ENCODE results near the gene INTS2. TPM values are rescaled to one million over a fixed set of nuclear protein-coding genes. Genes with fewer than 3 reads are reported as not detected.

Gene INTS2
- polyA plus RNA-seq, 1 of the 3 experiments (the other 2 are of a cell fraction), result 6.7 TPM

DNA sequence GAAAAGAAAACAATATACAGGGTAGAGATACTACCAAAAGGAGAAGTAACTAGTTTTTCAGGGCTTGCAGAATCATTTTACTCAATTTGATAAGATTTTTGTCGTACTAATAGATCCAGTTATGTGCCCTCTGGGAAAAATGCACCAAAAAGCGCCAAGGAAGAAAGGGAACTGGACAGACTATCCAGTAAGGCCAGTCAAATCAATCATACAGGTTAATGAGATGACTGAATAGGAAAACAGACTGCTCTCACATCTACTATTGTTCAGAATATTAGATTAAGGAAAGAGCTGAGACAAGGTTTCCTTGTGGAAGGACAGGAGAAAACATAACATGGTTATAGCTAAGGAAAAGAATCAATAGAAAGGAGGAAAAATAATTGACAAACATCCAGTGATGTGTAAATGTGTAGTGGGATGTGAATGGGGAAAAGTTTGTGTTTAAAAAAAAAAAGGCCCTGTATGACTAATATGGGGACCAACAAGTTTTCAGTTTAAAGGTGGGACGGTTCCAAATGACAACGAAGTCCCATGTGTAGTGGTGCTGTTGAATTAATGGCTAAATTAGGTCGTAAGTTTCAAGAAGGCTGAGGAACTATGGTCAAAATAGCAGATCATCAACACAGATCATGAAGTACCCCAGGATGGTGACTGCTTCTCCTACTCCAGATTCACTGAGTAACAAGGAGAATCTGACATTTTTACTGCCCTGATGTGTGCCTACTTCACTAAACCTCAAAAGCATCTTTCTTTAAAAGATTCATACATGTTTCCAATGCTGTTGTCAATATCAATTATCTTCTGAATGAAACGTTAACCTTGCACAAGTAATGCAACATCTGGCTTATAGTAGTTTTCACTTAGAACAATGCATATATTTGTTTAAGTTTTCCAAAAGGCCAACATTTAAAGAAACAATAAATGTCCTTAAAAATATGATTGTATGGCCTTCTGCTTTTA is 105.2 kb downstream of the INTS2 start:
- Histone ChIP-seq H3K4me1 (ENCODE audit: control insufficient read depth in 1 of 2, insufficient read depth in 2 of 2, low read depth in 1 of 2, low read length in 1 of 2) (no peaks in the 10 kb centered on the region), H3K4me3 (ENCODE audit: low read depth in 2 of 2, low read length in 1 of 2) (no peak overlapping the region), H3K9ac (no peak overlapping the region), H2AFZ (ENCODE audit: low read depth) (no peak overlapping the region), H3K9me2 (no peaks in the 10 kb centered on the region), H3K4me2 (no peak overlapping the region), H3K27ac (ENCODE audit: low read depth in 2 of 2, low read length in 1 of 2) (peak overlapping the region in 1 of 2 experiments; percentile 5; a peak in 1 of 4 replicates), H3K9me3 (no peaks in the 10 kb centered on the region; the same call in 1 of the 2 replicates), H4K20me1 (ENCODE audit: insufficient read depth) (no peaks in the 10 kb centered on the region), H3K27me3 (ENCODE audit: insufficient read depth) (no peaks in the 10 kb centered on the region), H3F3A (replicated peaks; ENCODE audit: insufficient read depth) (peaks cover under 1% of the 10 kb centered on the region), H3K79me2 (ENCODE audit: insufficient read depth) (peaks cover 36% of the 10 kb centered on the region; the same call in 1 of the 2 replicates), H3K36me3 (replicated peaks in 1 of 2; ENCODE audit: control insufficient read depth in 1 of 2, insufficient read depth in 2 of 2, low read length in 1 of 2) (peaks cover 0 to 50% of the 10 kb centered on the region in 2 experiments)
- WGBS (ENCODE audit: low lambda C conversion rate), result 68% methylated on average over 6 of the region's 6 CpGs
- POLR2A ChIA-PET, result no interaction called here
- DNase-seq, result no peak
- no peak for TF ChIP-seq JUND (IDR thresholded peaks at IDR 0.05)
- TF ChIP-seq, protein P1, sequence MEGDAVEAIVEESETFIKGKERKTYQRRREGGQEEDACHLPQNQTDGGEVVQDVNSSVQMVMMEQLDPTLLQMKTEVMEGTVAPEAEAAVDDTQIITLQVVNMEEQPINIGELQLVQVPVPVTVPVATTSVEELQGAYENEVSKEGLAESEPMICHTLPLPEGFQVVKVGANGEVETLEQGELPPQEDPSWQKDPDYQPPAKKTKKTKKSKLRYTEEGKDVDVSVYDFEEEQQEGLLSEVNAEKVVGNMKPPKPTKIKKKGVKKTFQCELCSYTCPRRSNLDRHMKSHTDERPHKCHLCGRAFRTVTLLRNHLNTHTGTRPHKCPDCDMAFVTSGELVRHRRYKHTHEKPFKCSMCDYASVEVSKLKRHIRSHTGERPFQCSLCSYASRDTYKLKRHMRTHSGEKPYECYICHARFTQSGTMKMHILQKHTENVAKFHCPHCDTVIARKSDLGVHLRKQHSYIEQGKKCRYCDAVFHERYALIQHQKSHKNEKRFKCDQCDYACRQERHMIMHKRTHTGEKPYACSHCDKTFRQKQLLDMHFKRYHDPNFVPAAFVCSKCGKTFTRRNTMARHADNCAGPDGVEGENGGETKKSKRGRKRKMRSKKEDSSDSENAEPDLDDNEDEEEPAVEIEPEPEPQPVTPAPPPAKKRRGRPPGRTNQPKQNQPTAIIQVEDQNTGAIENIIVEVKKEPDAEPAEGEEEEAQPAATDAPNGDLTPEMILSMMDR (IDR thresholded peaks at IDR 0.05), result no peak
- no peak for TF ChIP-seq EP300 (IDR thresholded peaks at IDR 0.05; ENCODE audit: borderline replicate concordance in 1 of 2, low read depth in 1 of 2, low read length in 1 of 2)
- TF ChIP-seq CHD2 (IDR thresholded peaks at IDR 0.05; ENCODE audit: low read length, partially characterized antibody), result no peak
- TF ChIP-seq GATA2 (CRISPR knock-in tag; IDR thresholded peaks at IDR 0.05), result no peak
- TF ChIP-seq, protein P2, sequence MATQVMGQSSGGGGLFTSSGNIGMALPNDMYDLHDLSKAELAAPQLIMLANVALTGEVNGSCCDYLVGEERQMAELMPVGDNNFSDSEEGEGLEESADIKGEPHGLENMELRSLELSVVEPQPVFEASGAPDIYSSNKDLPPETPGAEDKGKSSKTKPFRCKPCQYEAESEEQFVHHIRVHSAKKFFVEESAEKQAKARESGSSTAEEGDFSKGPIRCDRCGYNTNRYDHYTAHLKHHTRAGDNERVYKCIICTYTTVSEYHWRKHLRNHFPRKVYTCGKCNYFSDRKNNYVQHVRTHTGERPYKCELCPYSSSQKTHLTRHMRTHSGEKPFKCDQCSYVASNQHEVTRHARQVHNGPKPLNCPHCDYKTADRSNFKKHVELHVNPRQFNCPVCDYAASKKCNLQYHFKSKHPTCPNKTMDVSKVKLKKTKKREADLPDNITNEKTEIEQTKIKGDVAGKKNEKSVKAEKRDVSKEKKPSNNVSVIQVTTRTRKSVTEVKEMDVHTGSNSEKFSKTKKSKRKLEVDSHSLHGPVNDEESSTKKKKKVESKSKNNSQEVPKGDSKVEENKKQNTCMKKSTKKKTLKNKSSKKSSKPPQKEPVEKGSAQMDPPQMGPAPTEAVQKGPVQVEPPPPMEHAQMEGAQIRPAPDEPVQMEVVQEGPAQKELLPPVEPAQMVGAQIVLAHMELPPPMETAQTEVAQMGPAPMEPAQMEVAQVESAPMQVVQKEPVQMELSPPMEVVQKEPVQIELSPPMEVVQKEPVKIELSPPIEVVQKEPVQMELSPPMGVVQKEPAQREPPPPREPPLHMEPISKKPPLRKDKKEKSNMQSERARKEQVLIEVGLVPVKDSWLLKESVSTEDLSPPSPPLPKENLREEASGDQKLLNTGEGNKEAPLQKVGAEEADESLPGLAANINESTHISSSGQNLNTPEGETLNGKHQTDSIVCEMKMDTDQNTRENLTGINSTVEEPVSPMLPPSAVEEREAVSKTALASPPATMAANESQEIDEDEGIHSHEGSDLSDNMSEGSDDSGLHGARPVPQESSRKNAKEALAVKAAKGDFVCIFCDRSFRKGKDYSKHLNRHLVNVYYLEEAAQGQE (IDR thresholded peaks at IDR 0.05; ENCODE audit: low read depth, low read length), result no peak
- no peak for TF ChIP-seq RAD21 (IDR thresholded peaks at IDR 0.05; ENCODE audit: low read length)
- TF ChIP-seq, protein P3, sequence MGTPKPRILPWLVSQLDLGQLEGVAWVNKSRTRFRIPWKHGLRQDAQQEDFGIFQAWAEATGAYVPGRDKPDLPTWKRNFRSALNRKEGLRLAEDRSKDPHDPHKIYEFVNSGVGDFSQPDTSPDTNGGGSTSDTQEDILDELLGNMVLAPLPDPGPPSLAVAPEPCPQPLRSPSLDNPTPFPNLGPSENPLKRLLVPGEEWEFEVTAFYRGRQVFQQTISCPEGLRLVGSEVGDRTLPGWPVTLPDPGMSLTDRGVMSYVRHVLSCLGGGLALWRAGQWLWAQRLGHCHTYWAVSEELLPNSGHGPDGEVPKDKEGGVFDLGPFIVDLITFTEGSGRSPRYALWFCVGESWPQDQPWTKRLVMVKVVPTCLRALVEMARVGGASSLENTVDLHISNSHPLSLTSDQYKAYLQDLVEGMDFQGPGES (IDR thresholded peaks at IDR 0.05; ENCODE audit: low read depth, low read length), result no peak
- no peak for TF ChIP-seq NRF1 (IDR thresholded peaks at IDR 0.05; ENCODE audit: low read depth, low read length)
- TF ChIP-seq POLR2AphosphoS5 (IDR thresholded peaks at IDR 0.05; ENCODE audit: low read depth, low read length), result no peak
- TF ChIP-seq, protein P4, sequence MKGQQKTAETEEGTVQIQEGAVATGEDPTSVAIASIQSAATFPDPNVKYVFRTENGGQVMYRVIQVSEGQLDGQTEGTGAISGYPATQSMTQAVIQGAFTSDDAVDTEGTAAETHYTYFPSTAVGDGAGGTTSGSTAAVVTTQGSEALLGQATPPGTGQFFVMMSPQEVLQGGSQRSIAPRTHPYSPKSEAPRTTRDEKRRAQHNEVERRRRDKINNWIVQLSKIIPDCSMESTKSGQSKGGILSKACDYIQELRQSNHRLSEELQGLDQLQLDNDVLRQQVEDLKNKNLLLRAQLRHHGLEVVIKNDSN (IDR thresholded peaks at IDR 0.05; ENCODE audit: borderline replicate concordance, low read depth), result no peak
- TF ChIP-seq TAF1 (IDR thresholded peaks at IDR 0.05; ENCODE audit: borderline replicate concordance, low read depth, low read length), result no peak
- TF ChIP-seq, protein P5, sequence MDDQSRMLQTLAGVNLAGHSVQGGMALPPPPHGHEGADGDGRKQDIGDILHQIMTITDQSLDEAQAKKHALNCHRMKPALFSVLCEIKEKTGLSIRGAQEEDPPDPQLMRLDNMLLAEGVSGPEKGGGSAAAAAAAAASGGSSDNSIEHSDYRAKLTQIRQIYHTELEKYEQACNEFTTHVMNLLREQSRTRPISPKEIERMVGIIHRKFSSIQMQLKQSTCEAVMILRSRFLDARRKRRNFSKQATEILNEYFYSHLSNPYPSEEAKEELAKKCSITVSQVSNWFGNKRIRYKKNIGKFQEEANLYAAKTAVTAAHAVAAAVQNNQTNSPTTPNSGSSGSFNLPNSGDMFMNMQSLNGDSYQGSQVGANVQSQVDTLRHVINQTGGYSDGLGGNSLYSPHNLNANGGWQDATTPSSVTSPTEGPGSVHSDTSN (IDR thresholded peaks at IDR 0.05), result no peak
- TF ChIP-seq SMC3 (IDR thresholded peaks at IDR 0.05; ENCODE audit: low read depth, low read length), result no peak
- no peak for TF ChIP-seq MXI1 (IDR thresholded peaks at IDR 0.05; ENCODE audit: low read depth, low read length)
- no peak for TF ChIP-seq RFX5 (IDR thresholded peaks at IDR 0.05; ENCODE audit: low read length)
- CTCF ChIA-PET, result interaction anchor here (0.6 to 2.2 kb wide), 3 partner anchors 14 to 410 kb away, joined by 3 to 10 read pairs (median 7); no protein-coding TSS in a partner anchor
